ENCODE data around the gene C1orf141.
"Not testable (repeated sequence)": the region's sequence is repeated elsewhere in the genome, so short reads cannot be mapped to it uniquely, and the experiment has no call there.

C1orf141 gene

DNA sequence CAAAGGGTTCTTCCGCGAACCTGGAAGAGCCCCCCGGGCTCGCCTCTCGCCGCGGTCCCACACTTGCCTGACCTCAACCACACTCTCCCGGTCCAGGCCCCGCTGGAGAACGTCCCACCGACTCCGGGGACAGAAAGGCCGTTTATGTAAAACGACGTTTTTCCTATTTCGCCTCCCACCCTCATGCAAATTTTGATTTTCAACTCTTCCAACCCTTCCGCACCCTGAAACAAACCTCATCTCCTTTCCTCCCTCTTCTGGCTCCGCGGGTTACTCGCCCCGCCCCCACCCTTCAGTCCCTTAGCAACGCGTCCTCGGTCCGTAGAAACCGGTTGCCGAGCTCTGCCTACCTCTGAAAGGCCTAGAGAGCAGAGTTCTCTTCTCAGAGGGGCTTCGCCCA is at the start of gene C1orf141:
C1orf141 (minus strand) TSS at position 276 of the 400 bp plus-strand sequence. CDS start 7,730 bp downstream, outside the sequence.
- no peak for DNase-seq (ENCODE audit: low spot score)

DNA sequence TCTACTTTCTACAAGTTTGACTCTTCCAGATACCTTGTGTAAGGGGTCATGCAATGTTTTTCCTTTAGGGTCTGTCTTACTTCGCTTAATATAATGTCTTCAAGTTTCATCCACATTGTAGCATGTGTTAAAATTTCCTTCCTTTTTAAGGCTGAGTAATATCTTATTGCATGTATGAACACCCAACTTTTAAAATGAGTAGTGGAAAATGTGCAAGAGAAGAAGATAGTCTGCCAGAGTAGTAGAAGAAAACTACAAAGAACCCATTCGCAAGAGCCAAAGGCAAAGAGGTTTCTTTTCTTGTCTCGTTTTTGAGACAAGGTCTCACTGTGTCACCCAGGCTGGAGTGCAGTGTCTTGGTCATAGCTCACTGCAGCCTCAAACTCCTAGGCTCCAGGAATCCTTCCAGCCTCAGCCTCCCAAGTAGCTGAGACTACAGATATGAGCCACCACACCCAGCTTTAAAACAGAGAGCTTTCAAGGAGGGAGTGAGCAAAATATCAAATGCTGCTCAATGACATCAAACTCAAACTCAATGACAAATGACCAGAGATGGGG is 40.8 kb upstream of the C1orf141 start:
- no peak for DNase-seq (ENCODE audit: low spot score)

DNA sequence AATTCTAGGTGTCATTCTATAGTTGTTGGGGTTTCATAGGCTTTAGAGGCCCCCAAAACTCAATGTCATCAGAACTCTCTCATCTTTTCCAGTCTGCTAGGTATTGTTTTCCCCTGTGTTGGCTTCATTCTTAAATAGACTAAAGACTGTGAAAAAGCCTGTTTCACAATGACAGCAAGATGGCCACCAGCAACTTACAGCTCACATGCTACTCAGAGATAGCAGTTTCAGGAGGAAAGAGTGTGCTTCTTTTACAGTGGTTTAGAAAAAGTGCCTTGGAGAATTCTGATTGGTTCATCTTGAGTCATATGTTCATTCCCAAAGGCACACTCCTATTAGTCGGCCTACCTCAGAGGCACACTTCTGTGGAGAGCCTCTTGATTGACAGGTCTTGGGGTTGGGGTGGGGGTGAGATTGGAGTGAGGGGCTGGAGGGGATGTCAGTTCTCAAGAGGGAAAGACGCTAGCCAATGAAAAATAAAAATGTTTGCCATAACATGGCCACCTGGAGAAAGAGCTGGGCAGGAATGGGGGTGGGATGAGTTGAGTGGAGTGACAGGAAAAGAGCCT is 40.0 kb upstream of the C1orf141 start:
- no peak for DNase-seq (ENCODE audit: low spot score)

DNA sequence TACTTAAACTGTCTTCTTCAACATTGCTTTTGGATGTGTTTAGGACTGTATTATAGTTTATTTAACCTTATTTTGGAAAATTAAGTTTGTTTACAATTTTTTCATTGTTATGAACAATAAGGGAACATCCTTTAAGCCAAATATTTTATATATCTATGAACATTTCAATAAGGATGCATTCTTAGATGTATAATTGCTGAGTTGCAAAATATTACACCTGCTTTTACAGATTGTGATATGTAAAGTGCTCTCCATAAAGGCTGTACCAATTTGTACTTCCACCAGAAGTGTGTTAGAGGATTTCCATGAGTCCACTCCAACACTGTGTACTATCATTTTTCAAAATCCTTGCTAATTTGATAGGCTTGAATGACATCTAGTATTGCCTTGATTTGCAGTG is 39.2 kb upstream of the C1orf141 start:
- no peak for DNase-seq (ENCODE audit: low spot score)

DNA sequence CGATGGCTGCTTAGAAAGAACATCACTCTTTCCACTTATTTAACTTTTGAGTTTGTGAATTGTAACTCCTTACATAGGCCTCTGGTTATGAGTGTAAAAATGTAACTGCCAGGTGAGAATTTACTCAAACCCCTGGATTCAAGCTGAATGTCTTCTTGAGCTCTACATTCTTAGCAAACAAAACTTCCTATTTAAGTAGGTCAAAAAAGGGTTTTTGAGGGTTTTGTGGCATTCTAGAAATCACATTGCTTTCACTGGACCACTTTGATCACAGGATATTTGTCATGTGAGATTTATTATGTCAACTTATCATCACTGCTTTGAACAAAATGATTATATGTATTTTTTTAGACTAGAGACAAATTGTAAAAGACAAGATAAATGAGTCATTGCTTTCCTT is 37.2 kb upstream of the C1orf141 start:
- no peak for DNase-seq (ENCODE audit: low spot score)

DNA sequence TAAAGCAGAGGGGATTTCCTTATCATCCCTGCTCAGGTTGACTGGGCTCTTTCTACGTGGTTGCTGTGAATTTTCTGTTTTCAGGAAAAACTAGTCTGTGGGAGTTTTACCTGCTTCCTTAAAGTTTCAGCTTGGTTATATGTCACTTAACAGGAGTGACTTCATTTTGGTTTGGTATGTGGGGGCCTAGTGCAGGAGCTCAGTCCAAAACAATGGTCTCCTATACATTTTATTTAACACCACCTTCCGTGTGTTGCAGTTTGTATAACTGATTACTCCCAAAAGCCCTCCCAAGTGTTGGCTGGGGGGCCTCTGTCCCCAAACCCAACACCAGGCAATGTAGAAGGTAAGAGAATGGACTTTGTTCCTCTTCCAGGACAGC is 36.8 kb upstream of the C1orf141 start:
- no peak for DNase-seq (ENCODE audit: low spot score)

DNA sequence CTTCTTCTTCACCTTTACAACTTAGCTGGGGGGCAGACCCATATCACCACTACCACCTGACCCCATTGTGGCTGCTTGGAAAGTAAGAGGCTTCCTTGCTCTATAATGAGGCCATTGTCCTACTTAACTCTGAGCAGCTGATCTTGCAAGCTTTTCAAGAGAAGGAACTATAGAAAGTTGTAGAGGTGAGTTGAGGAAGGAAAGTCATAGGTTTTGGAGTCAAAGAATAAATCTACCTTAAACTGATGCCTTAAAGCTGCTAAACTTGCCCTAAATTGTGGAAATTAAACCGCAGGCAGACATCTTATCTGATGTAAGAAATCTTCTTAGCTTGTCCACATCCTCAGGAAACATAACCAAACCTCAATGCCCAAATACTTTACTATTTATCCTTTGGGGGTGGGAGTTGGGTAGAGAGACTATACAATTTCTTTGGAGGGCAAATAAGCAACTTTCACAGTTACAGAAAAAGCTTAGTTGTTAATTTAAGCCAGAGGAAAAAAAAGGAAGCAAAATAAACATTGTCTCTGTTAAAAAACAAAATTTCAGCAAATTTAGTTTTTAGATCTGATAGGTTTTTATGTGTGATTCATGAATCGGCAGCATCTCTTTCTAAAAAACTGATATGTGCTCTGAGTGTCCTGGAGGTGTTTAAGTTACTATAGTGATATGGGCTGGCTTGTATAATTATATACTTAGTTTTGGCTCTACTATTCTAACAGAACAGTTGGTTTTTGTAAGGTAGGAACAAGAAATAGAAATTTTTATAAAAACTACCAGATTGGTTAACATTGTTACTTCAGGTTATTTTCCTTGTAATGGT is 36.2 kb upstream of the C1orf141 start:
- DNase-seq (ENCODE audit: low spot score) = no peak

DNA sequence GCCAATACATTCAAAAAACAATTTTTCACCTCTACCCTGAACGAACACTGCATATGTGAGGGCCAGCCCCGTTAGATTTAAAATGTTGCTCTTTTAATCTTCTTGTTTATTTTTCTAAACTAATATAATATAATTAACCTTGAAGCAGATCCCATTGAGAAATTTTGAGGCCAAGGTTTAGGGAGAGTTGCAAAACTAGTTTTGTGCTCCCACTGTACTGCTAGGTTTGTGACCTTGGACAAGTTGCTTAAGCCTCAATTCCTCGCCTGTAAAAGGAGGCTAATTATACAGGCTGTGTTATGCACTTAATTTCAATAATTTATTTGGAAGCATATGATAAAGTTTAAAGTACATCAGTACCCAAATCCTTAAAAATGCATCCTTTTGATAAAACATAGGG is 35.2 kb upstream of the C1orf141 start:
- DNase-seq (ENCODE audit: low spot score) = no peak

DNA sequence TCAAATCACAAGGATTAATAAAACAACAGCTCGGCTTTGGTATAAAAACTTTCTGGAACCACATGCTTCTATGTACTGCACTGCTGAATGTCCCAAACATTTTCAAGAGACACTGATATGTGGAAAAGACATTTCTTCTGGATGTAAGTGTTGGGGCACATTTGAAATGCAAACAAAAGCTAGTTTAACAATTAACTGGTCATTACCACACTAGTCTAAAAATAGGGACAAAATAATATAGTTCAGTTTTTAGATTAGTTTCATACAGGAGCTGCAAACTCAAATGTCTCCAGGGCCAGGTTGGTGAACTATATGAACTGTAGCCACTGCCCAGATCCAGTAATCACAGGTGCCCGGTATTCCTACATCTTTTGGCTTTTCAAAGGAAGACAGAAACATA is 34.7 kb upstream of the C1orf141 start:
- DNase-seq (ENCODE audit: low spot score) = no peak

DNA sequence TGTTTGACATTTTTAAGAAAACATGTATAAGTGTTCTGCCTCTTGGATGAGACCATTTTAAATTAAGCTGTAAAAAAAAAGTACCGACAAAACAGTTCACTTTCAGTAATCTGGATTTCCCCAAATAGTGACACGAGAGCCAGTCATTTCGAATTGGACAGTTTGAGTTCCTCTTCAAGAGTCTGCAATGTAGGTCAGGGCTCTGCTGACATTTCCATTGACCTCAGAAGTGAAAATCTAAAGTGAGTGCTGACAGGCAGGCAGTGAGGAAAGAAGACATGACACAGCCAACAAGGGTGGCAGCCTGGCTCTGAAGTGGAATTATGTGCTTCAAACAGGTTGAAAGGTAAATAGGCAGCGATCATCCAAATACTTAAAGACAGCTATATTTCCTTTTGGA is 31.4 kb upstream of the C1orf141 start, which contains the start of gene IL23R:
IL23R (plus strand) TSS at position 259 of the 400 bp plus-strand sequence. CDS start 1,667 bp downstream, outside the sequence.
- no peak for DNase-seq (ENCODE audit: low spot score)

DNA sequence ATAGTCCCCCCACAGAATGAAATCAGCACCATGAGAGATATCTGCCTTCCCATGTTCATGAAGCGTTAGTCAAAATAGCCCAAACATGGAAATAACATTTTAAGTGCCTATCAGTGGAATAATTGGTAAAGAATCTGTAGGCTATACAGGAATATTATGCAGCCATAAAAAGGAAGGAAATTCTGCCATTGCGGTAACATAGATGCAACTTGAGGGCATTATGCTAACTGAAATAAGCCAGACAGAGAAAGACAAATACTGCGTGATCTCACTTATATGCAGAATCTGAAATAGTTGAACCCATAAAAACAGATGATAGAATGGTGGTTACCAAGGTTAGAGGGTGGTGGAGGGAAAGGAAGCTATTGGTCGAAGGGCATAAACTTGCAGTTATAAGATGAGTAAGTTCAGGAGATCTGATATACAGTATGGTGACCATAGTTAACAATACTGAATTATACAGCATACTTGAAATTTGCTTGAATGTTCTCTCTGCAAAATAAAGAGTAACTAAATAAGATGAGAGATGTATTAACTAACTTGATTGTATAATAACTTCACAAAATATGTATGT is 30.8 kb upstream of the C1orf141 start:
- no peak for DNase-seq (ENCODE audit: low spot score)

DNA sequence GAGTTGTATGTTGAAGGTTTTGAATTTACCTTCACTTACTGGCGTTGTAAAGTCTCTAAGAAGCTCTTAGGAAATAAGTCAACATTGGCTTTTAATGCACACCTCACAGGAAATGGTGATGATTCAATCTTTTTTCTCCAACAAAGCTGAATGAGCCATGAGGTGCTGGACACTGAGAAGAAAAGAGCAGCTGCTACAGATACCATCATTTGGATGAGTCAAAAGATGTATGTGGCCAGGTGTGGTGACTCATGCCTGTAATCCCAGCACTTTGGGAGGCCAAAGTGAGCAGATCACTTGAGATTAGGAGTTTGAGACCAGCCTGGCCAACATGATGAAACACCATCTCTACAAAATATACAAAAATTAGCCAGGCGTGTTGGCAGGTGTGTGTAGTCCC is 28.2 kb upstream of the C1orf141 start:
- DNase-seq (ENCODE audit: low spot score) = peak; percentile 44

DNA sequence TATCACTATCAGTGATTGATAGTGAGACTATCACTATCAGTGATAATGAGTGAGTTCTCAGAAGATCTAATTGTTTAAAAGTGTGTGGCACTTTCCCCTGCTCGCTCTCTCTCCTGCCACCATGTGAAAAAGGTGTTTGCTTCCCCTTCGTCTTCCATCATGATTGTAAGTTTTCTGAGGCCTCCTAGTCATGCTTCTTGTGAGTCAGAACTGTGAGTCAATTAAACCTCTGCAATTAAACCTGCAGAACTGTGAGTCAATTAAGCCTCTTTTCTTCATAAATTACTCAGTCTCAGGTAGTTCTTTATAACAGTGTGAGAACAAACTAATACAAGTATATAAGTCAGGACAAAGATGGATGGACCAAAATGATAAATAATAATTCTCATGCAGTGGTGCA is 24.5 kb upstream of the C1orf141 start:
- DNase-seq (ENCODE audit: low spot score) = no peak

DNA sequence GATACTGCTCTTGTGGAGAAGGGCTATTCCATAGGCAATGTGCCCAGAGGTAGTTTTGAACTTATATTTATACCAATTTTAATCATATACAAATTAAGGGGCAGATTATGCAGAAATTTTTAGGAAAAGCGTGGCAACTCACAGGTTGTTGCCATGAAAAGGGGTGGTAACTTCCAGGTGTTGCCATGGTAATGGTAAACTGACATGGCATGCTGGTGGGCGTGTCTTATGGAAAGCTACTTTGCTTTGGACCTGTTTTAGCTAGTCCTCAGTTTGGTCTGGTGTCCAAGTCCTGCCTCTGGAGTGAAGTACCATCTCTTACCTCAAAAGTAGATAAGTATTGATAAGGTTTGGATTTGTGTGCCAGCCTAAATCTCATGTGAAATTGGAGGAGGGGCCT is 23.6 kb upstream of the C1orf141 start:
- no peak for DNase-seq (ENCODE audit: low spot score)

DNA sequence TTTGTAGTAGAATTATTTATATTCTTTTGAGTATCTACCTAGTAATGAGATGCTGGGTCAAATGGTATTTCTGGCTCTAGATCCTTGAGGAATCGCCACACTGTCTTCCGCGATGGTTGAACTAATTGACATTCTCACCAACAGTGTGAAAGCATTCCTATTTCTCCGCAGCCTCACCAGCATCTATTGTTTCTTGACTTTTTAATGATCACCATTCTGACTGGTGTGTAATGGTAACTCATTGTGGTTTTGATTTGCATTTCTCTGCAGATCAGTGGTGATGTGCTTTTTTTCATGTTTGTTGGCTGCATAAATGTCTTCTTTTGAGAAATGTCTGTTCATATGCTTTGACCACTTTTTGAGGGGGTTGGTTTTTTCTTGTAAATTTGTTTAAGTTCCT is 16.2 kb upstream of the C1orf141 start:
- DNase-seq (ENCODE audit: low spot score) = no peak

DNA sequence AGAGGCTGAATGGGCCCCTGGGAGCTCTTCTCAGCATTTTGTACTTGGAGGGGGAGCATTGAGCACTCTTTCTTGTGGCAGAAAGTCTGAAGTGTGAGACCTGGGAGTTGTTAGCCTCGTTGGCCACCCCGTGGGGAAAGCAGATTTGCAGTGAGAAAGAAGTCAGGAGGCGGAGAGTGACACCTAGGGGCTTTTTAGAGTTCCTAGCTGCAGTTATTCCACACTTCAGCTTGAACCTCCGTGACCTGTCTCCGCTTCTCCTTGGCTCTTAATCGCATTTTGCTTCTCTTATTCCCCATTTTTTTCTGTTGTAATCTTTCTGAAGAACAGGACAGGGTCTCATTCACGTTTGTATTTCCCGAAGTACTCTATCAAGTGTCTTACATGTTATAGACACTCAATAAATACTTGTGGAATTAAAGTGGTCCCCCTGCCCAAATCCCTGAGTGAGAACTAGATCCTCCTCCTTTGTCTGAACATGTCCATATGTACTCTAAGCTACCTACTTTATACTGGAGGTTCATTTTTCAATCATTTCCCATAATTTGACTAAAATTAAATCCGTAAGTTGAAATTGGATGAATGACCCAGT is 14.5 kb upstream of the C1orf141 start:
- peak; percentile 73 for DNase-seq (ENCODE audit: low spot score)

DNA sequence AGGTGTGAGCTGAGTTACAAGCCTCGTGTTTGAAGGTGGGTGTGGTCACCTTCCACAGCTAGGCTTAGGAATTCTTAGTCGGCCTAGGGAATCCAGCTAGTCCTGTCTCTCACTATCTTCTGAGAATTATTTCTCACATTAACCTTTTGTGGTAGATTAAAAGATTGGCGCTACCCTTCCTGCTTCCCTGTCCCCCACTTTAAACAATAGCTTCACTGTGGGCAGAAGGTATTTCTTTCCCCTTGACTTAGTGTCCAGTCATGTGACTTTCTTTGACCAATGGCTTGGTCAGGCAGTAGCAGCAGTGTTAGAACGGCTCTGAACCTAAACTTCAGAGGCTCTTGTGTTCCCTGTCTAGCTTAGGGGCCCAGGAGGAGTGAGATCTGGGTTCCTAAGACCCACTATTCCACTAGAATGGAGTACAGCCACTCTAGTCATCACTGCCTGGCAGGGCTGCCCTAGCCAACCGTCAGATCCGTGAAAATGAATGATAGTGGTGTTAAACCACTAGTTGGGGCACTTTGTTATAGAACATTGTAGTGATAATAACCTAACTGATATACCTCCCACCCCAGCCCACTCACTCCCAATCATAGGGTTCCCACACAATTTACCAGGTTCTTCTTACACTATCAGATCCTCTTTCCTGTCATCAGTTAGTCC is 13.9 kb upstream of the C1orf141 start:
- DNase-seq (ENCODE audit: low spot score) = no peak

DNA sequence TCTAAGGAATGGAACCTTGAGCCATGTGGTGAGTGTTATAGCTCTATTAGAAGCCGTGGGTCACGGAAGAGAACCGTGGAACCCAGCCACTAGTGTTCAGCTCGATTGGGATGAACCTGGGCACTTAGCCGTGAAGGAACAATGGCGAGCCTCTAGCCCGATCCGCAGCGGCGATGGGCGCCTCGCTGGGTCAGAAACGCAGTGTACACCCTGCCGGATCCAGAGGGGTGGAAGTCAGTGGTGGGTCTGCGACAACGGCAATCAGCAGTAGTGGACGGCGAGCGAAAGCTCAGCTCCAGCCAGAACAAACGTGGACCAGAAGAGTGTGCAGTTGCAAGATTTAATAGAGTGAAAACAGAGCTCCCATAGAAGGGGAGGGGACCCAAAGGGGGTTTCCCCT is 13.2 kb upstream of the C1orf141 start:
- not testable (repeated sequence) for DNase-seq (ENCODE audit: low spot score)

DNA sequence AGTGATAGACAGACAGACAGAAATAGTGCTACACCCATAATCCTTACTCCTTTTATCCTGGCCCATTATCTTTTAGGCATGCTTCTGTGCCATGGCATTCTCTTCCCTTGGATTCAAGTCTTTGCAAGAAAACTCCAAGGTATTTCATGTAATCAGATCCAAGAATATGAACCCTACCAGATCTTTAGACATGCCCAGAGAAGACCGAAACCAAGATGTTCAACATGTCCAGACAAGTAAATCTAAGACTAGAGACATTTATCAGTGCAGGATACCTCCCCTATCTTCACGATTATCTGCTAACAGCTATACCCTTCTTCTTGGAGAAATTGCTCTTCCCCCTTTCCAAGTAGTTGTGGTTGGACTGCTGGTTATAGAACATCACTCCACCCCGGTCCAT is 11.8 kb upstream of the C1orf141 start:
- DNase-seq (ENCODE audit: low spot score) = no peak

DNA sequence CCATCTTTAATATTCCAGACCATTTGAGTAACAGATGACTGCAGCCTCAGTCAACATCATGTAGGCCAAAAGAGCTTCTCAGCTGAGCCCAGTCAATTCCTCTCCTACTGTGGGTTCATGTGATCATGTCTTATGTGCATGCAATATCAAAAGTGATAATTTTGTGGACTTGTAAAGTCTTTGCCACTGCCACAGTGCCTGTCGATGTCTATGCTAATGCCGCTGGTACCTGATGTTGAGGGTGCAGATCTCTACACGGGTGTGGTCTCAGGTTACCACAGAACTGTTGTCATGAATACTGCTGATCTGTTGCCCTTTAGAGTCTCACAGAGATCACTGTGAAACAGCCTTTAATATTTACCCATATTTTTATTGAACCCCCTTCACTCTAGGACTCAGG is 11.3 kb upstream of the C1orf141 start:
- DNase-seq (ENCODE audit: low spot score) = no peak

DNA sequence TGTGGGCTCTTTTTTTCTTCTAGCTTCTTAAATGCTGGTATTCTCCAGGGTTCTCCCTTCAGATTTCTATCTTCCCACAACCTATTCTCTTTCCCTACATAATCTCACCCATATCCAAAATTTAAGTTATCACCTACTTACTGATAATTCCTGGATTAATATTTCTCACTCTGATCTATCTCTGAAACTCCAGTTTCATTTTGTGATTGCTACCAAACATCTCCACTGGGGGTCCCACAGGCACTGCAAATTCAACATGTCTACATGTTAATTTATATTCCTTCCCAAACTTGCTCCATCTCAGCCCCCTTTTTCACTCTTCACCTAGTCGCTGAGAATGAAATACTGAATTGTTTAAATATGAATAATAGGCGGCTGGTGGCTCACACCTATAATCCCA is 9.9 kb upstream of the C1orf141 start:
- DNase-seq (ENCODE audit: low spot score) = no peak

DNA sequence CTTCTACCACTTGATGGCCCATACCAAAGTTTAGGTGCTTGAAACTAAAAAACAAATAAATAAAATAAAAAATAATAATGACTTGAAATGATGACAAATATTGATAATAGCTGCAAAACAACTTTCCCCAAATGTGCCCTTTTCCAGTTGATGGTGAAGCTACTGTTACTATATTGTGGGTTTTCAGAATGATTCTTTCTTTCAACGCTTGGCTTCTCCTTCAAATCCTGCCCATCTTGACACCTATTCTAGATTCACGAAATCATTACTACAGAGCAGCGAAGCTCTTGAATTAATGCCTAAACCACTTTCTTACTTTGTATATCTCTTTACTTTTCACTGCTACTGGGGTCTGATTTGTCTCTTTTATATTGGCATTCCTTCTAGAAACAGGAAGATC is 9.2 kb upstream of the C1orf141 start:
- no peak for DNase-seq (ENCODE audit: low spot score)

Measured in LoVo (cell line).